ENCODE measurements around the gene EVI2A.

EVI2A gene

DNA sequence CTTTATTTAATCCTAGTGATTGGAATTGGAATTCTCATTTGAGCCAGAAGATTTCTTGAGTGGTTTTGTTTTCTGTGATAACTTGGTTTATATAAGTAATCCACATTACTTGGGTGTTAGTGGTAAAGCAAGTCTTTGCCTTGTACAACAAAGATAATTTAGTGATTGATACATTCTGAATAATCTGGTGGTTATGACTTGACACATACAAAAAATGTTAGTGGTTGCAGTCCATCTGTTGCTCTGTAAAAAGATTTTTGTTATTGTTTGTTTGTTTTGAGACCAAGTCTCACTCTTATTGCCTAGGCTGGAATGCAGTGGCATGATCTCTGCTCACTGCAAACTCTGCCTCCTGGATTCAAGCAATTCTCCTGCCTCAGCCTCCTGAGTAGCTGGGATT lies 37.6 kb downstream of the EVI2A start:
- Histone ChIP-seq H3K27me3 (ENCODE audit: insufficient read depth, poor library complexity, severe bottlenecking) (no peaks in the 10 kb centered on the region), H3K4me3 (replicated peaks; ENCODE audit: insufficient read depth, low read length) (no peak overlapping the region), H3K27ac (replicated peaks) (no peak overlapping the region)
- TF ChIP-seq, protein P1, sequence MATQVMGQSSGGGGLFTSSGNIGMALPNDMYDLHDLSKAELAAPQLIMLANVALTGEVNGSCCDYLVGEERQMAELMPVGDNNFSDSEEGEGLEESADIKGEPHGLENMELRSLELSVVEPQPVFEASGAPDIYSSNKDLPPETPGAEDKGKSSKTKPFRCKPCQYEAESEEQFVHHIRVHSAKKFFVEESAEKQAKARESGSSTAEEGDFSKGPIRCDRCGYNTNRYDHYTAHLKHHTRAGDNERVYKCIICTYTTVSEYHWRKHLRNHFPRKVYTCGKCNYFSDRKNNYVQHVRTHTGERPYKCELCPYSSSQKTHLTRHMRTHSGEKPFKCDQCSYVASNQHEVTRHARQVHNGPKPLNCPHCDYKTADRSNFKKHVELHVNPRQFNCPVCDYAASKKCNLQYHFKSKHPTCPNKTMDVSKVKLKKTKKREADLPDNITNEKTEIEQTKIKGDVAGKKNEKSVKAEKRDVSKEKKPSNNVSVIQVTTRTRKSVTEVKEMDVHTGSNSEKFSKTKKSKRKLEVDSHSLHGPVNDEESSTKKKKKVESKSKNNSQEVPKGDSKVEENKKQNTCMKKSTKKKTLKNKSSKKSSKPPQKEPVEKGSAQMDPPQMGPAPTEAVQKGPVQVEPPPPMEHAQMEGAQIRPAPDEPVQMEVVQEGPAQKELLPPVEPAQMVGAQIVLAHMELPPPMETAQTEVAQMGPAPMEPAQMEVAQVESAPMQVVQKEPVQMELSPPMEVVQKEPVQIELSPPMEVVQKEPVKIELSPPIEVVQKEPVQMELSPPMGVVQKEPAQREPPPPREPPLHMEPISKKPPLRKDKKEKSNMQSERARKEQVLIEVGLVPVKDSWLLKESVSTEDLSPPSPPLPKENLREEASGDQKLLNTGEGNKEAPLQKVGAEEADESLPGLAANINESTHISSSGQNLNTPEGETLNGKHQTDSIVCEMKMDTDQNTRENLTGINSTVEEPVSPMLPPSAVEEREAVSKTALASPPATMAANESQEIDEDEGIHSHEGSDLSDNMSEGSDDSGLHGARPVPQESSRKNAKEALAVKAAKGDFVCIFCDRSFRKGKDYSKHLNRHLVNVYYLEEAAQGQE (IDR thresholded peaks at IDR 0.05; ENCODE audit: insufficient replicate concordance, low read depth) = no peak
- TF ChIP-seq SPI1 (IDR thresholded peaks at IDR 0.05; ENCODE audit: borderline replicate concordance, low read depth) (no peak), GABPA (IDR thresholded peaks at IDR 0.05; ENCODE audit: low read depth) (no peak), POLR2AphosphoS5 (IDR thresholded peaks at IDR 0.05; ENCODE audit: low read depth) (no peak)
- TF ChIP-seq, protein P2, sequence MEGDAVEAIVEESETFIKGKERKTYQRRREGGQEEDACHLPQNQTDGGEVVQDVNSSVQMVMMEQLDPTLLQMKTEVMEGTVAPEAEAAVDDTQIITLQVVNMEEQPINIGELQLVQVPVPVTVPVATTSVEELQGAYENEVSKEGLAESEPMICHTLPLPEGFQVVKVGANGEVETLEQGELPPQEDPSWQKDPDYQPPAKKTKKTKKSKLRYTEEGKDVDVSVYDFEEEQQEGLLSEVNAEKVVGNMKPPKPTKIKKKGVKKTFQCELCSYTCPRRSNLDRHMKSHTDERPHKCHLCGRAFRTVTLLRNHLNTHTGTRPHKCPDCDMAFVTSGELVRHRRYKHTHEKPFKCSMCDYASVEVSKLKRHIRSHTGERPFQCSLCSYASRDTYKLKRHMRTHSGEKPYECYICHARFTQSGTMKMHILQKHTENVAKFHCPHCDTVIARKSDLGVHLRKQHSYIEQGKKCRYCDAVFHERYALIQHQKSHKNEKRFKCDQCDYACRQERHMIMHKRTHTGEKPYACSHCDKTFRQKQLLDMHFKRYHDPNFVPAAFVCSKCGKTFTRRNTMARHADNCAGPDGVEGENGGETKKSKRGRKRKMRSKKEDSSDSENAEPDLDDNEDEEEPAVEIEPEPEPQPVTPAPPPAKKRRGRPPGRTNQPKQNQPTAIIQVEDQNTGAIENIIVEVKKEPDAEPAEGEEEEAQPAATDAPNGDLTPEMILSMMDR (IDR thresholded peaks at IDR 0.05; ENCODE audit: insufficient read depth, low read length) = no peak
- no peak for DNase-seq (ENCODE audit: low read depth in 1 of 2, low spot score in 1 of 2)

GRCh38 chr17:31281061-31281460 lies 40.4 kb downstream of the EVI2A start:
- TF ChIP-seq GABPA (IDR thresholded peaks at IDR 0.05; ENCODE audit: low read depth) (no peak), POLR2AphosphoS5 (IDR thresholded peaks at IDR 0.05; ENCODE audit: low read depth) (no peak), SPI1 (IDR thresholded peaks at IDR 0.05; ENCODE audit: borderline replicate concordance, low read depth) (no peak)
- TF ChIP-seq, protein P2 (IDR thresholded peaks at IDR 0.05; ENCODE audit: insufficient read depth, low read length) = no peak
- TF ChIP-seq, protein P1 (IDR thresholded peaks at IDR 0.05; ENCODE audit: insufficient replicate concordance, low read depth) = no peak
- no peak for DNase-seq (ENCODE audit: low read depth in 1 of 2, low spot score in 1 of 2)
- Histone ChIP-seq H3K27me3 (ENCODE audit: insufficient read depth, poor library complexity, severe bottlenecking) (no peaks in the 10 kb centered on the region), H3K4me3 (replicated peaks; ENCODE audit: insufficient read depth, low read length) (no peak overlapping the region), H3K27ac (replicated peaks) (no peak overlapping the region)

GRCh38 chr17:31279401-31279800 lies 42.0 kb downstream of the EVI2A start:
- TF ChIP-seq, protein P2 (IDR thresholded peaks at IDR 0.05; ENCODE audit: insufficient read depth, low read length) = no peak
- TF ChIP-seq POLR2AphosphoS5 (IDR thresholded peaks at IDR 0.05; ENCODE audit: low read depth) (no peak), GABPA (IDR thresholded peaks at IDR 0.05; ENCODE audit: low read depth) (no peak), SPI1 (IDR thresholded peaks at IDR 0.05; ENCODE audit: borderline replicate concordance, low read depth) (no peak)
- TF ChIP-seq, protein P1 (IDR thresholded peaks at IDR 0.05; ENCODE audit: insufficient replicate concordance, low read depth) = no peak
- Histone ChIP-seq H3K27me3 (ENCODE audit: insufficient read depth, poor library complexity, severe bottlenecking) (no peaks in the 10 kb centered on the region), H3K4me3 (replicated peaks; ENCODE audit: insufficient read depth, low read length) (no peak overlapping the region), H3K27ac (replicated peaks) (no peak overlapping the region)
- DNase-seq (ENCODE audit: low read depth in 1 of 2, low spot score in 1 of 2) = no peak
